CD14-positive monocyte (primary cell): ENCODE data around the gene PSTPIP2. TPM values are rescaled to one million over a fixed set of nuclear protein-coding genes. Genes with fewer than 3 reads are reported as not detected.

Experiments
- DNase-seq, 3 donors: peaks; one replicate each; pipeline ENCODE4 v3.0.0-alpha.2; 2011 to 2022
- H2AFZ ChIP-seq: 2 replicates; pipeline ENCODE4 v1.6.0; 2012; ENCODE audit warnings: mild to moderate bottlenecking, low read depth, low read length, inconsistent platforms; ENCODE audit not compliant: insufficient read depth, poor library complexity, severe bottlenecking
- H3K27ac ChIP-seq, 2 donors: 1 replicate in 1 of 2; 2 replicates in 1 of 2; pipeline ENCODE4 v1.5.1; 2012 to 2013; ENCODE audit warnings: low read length in 2 of 2, control low read depth in 1 of 2, inconsistent platforms in 1 of 2, low read depth in 1 of 2, mild to moderate bottlenecking in 1 of 2
- H3K27me3 ChIP-seq, 2 donors: one replicate each; pipeline versions ENCODE4 v1.6.0 to v1.6.1; 2011 to 2013; ENCODE audit warnings: low read length in 2 of 2; ENCODE audit not compliant: control insufficient read depth in 2 of 2, insufficient read depth in 2 of 2
- H3K36me3 ChIP-seq, 2 donors: replicated peaks in 1 of 2; 1 replicate in 1 of 2; 2 replicates in 1 of 2; pipeline versions ENCODE4 v1.5.1 to v1.6.1; 2012 to 2013; ENCODE audit warnings: low read length in 2 of 2, control low read depth in 1 of 2, inconsistent platforms in 1 of 2, mild to moderate bottlenecking in 1 of 2; ENCODE audit not compliant: insufficient read depth in 2 of 2, control insufficient read depth in 1 of 2
- H3K4me1 ChIP-seq, 2 donors: 1 replicate in 1 of 2; 2 replicates in 1 of 2; pipeline versions ENCODE4 v1.5.1 to v1.6.1; 2012 to 2013; ENCODE audit warnings: low read length in 2 of 2, control low read depth in 1 of 2, inconsistent platforms in 1 of 2, mild to moderate bottlenecking in 1 of 2, moderate library complexity in 1 of 2; ENCODE audit not compliant: insufficient read depth in 2 of 2, control insufficient read depth in 1 of 2
- H3K4me2 ChIP-seq: replicated peaks from 2 replicates; pipeline ENCODE3; 2012; ENCODE audit warnings: low read length, moderate library complexity, mild to moderate bottlenecking; ENCODE audit not compliant: poor library complexity, severe bottlenecking; ENCODE audit errors: extremely low read depth
- H3K4me3 ChIP-seq, 3 experiments: fragments of 200-600 bp in 1 of 3; sonication (generic) in 1 of 3; replicated peaks in 1 of 3; 1 replicate in 2 of 3; 2 replicates in 1 of 3; pipeline ENCODE4 v1.5.1; 2011 to 2013; ENCODE audit warnings: low read length in 3 of 3, mild to moderate bottlenecking in 3 of 3, control low read depth in 2 of 3, low read depth in 2 of 3, inconsistent platforms in 1 of 3, moderate library complexity in 1 of 3
- H3K79me2 ChIP-seq: 2 replicates; pipeline ENCODE4 v1.6.0; 2012; ENCODE audit warnings: mild to moderate bottlenecking, control low read depth, inconsistent platforms, low read length, moderate library complexity; ENCODE audit not compliant: insufficient read depth
- H3K9ac ChIP-seq: 2 replicates; pipeline ENCODE4 v1.6.0; 2017; ENCODE audit warnings: low read length, mild to moderate bottlenecking; ENCODE audit not compliant: insufficient read depth, poor library complexity, severe bottlenecking
- H3K9me3 ChIP-seq, 2 donors: replicated peaks in 1 of 2; 1 replicate in 1 of 2; 2 replicates in 1 of 2; pipeline versions ENCODE4 v1.5.1 to v1.6.1; 2012 to 2013; ENCODE audit warnings: low read length in 2 of 2, control low read depth in 1 of 2; ENCODE audit not compliant: control insufficient read depth in 1 of 2, insufficient read depth in 1 of 2
- H4K20me1 ChIP-seq: 2 replicates; pipeline ENCODE4 v1.6.0; 2012; ENCODE audit warnings: mild to moderate bottlenecking, low read length, control low read depth, moderate library complexity; ENCODE audit not compliant: insufficient read depth
- H3K27ac Mint-ChIP-seq, 7 donors: one replicate each; pipeline ENCODE4 v1.8.0; 2020; ENCODE audit warnings: mild to moderate bottlenecking in 7 of 7, mixed read lengths in 7 of 7, moderate library complexity in 6 of 7, inconsistent platforms in 2 of 7
- H3K27me3 Mint-ChIP-seq, 3 donors: one replicate each; pipeline ENCODE4 v1.8.0; 2021 to 2022; ENCODE audit warnings: low read depth in 3 of 3, mild to moderate bottlenecking in 3 of 3, mixed read lengths in 3 of 3, moderate library complexity in 3 of 3, inconsistent platforms in 1 of 3
- H3K36me3 Mint-ChIP-seq, 2 donors: one replicate each; pipeline ENCODE4 v1.8.0; 2020; ENCODE audit warnings: mixed read lengths in 2 of 2, inconsistent platforms in 1 of 2, mild to moderate bottlenecking in 1 of 2
- H3K4me1 Mint-ChIP-seq: one replicate; pipeline ENCODE4 v1.8.0; 2020; ENCODE audit warnings: mild to moderate bottlenecking, mixed read lengths
- H3K4me3 Mint-ChIP-seq, 2 donors: one replicate each; pipeline ENCODE4 v1.8.0; 2020; ENCODE audit warnings: mild to moderate bottlenecking in 2 of 2, mixed read lengths in 2 of 2, moderate library complexity in 1 of 2
- H3K9me3 Mint-ChIP-seq, 7 donors: one replicate each; pipeline ENCODE4 v1.8.0; 2020 to 2022; ENCODE audit warnings: mixed read lengths in 7 of 7, mild to moderate bottlenecking in 6 of 7, moderate library complexity in 6 of 7, inconsistent platforms in 2 of 7
- WGBS: methylation state at CpG from one replicate; pipeline ENCODE4 v1.1.5; 2013; ENCODE audit warnings: missing lambda C conversion rate; ENCODE audit not compliant: insufficient coverage; 5-methylcytosine and 5-hydroxymethylcytosine counted together
- intact Hi-C, 2 donors: fragments of 100-400 bp; cut with micrococcal nuclease; formaldehyde crosslinking; loops; one replicate each; pipeline versions ENCODE4 v1.15.0 to v1.15.1; 2023
- polyA plus RNA-seq, 3 donors: library from polyadenylated mRNA; depleted of rRNA in 1 of 3; unstranded in 2 of 3; stranded (reverse) in 1 of 3; fragments of 300-500 nt in 2 of 3; fragments of >200 nt in 1 of 3; fragmentation: Illumina TruSeq in 2 of 3; gene quantifications; 1 replicate in 2 of 3; 2 replicates in 1 of 3; pipeline ENCODE4 v1.2.3, GENCODE V29; 2012 to 2021
- TF ChIP-seq, protein P1 (sequence below): fragments of 200-600 bp; IDR thresholded peaks from one replicate; pipeline ENCODE4 v1.8.0; 2022; ENCODE audit warnings: antibody characterized with exemption, mild to moderate bottlenecking

Gene PSTPIP2
- polyA plus RNA-seq, 3 donors, result 35.0 to 64.1 (median 42.3) TPM

DNA sequence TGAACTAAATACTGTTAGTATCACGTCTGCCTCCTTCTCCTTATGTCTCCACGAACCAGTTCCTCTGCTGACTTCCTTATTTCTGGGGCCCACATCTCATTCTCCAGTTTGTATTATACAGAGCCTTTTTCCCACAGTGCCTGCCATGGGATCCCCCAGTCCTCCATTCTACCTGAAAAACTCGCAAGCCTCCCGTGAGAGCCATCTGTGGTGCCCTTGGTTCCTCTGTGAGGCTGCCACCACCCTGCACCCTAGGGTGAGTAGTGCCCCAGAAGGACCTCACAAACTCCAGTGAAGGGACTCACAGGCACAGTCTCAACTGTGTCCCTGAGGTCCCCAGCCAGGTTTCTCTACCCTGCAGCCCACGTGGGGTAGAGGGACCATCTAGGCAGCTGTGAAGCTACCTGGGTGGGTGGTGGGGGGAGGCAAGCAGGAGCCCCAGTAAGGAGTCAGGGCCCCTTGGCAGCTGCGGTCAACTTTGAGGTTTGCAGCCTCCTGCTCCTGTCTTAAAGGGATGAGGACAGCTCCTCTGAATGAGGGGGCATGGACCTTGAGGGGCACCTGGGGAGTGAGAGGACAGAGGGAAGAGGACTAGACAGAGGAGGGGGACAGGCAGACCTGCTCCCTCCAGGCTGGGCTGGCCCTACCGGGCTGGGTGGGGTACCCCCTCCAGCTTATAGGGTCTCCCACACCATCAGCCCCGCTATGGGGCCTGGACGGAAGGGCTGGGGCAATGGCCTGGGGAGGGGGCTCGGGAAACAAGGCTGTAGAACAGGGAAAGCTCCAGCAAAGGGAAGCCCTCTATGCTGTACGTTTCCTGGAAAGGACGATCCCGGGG lies 1.0 kb downstream of the PSTPIP2 start:
- no peaks in the 10 kb centered on the region for H3K36me3 ChIP-seq
- peak overlapping the region; percentile 78 to 97 (median 95) for H3K4me3 ChIP-seq
- TF ChIP-seq, protein P1, sequence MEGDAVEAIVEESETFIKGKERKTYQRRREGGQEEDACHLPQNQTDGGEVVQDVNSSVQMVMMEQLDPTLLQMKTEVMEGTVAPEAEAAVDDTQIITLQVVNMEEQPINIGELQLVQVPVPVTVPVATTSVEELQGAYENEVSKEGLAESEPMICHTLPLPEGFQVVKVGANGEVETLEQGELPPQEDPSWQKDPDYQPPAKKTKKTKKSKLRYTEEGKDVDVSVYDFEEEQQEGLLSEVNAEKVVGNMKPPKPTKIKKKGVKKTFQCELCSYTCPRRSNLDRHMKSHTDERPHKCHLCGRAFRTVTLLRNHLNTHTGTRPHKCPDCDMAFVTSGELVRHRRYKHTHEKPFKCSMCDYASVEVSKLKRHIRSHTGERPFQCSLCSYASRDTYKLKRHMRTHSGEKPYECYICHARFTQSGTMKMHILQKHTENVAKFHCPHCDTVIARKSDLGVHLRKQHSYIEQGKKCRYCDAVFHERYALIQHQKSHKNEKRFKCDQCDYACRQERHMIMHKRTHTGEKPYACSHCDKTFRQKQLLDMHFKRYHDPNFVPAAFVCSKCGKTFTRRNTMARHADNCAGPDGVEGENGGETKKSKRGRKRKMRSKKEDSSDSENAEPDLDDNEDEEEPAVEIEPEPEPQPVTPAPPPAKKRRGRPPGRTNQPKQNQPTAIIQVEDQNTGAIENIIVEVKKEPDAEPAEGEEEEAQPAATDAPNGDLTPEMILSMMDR, result no peak
- peak overlapping the region; percentile 92 for H2AFZ ChIP-seq
- Mint-ChIP-seq H3K36me3 (peaks cover 8 to 11% of the 10 kb centered on the region in 2 donors), H3K4me1 (peaks cover 53% of the 10 kb centered on the region), H3K9me3 (no peaks in the 10 kb centered on the region), H3K27me3 (peaks cover 0 to 1% (median 0%) of the 10 kb centered on the region in 3 donors), H3K4me3 (peak overlapping the region; percentile 88 to 97), H3K27ac (peak overlapping the region; percentile 90 to 95 (median 92))
- DNase-seq, result peak; percentile 57 to 77 (median 62)
- 0% methylated on average over 10 of the region's 13 CpGs for WGBS
- H3K27me3 ChIP-seq, result no peaks in the 10 kb centered on the region
- H4K20me1 ChIP-seq, result peaks cover 37% of the 10 kb centered on the region
- intact Hi-C loops, result loop anchor here (5.0 to 10.0 kb wide), 5 partner anchors 46 to 406 kb away; partner anchors contain the start of gene EPG5 (in 1 of the 2)
- peaks cover 35 to 48% of the 10 kb centered on the region in 2 donors for H3K4me1 ChIP-seq
- H3K9ac ChIP-seq, result peak overlapping the region; percentile 95
- peaks cover 66% of the 10 kb centered on the region for H3K79me2 ChIP-seq
- H3K4me2 ChIP-seq, result peak overlapping the region; percentile 96
- H3K9me3 ChIP-seq, result no peaks in the 10 kb centered on the region
- H3K27ac ChIP-seq, result peak overlapping the region; percentile 75 to 78

DNA sequence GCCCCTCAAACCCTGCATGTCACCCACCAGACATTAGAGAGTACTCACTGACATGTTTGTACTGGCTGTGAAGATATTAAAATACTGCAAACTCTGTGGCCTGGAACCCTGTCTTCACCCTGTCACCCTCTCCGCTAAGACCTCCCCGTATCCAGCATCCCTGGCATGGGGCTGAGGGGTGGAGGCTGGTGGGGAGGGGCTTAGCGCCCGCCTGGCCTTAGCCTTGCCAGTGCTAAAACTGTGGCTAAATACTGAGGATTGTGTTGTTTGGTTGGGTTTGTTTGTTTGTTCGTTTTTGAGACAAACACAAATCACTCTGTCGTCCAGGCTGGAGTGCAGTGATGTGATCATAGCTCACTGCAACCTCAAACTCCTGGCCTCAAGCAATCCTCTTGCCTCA lies 1.8 kb downstream of the PSTPIP2 start:
- peaks cover 35 to 48% of the 10 kb centered on the region in 2 donors for H3K4me1 ChIP-seq
- peaks cover 41% of the 10 kb centered on the region for H4K20me1 ChIP-seq
- peak overlapping the region; percentile 95 for H3K9ac ChIP-seq
- Mint-ChIP-seq H3K9me3 (no peaks in the 10 kb centered on the region), H3K27ac (peak overlapping the region; percentile 90 to 95 (median 92)), H3K4me3 (peak overlapping the region; percentile 88 to 97), H3K4me1 (peaks cover 53% of the 10 kb centered on the region), H3K36me3 (peaks cover 6 to 11% of the 10 kb centered on the region in 2 donors), H3K27me3 (peaks cover 0 to 1% (median 0%) of the 10 kb centered on the region in 3 donors)
- intact Hi-C loops, result loop anchor here (5.0 to 10.0 kb wide), 5 partner anchors 45 to 405 kb away; partner anchors contain the start of gene EPG5 (in 1 of the 2)
- 100% methylated on average over 2 of the region's 6 CpGs for WGBS
- H3K4me3 ChIP-seq, result peak overlapping the region; percentile 3 to 97 (median 95)
- peaks cover 74% of the 10 kb centered on the region for H3K79me2 ChIP-seq
- H3K36me3 ChIP-seq, result no peaks in the 10 kb centered on the region
- TF ChIP-seq, protein P1, result no peak
- peak overlapping the region; percentile 96 for H3K4me2 ChIP-seq
- no peak for DNase-seq
- H2AFZ ChIP-seq, result no peak overlapping the region
- H3K27me3 ChIP-seq, result no peaks in the 10 kb centered on the region
- no peaks in the 10 kb centered on the region for H3K9me3 ChIP-seq
- H3K27ac ChIP-seq, result peak overlapping the region; percentile 75 to 78
